HepG2 (cell line): ENCODE measurements around the gene RRBP1. TPM values are rescaled to one million over a fixed set of nuclear protein-coding genes. Genes with fewer than 3 reads are reported as not detected.
A peak's percentile ranks its signal among the peaks of the same experiment; 100 is the strongest.

Experiments
- ATAC-seq: fragments of 200-7000 bp; cut with Tn5 transposase; 3 replicates; pipeline ENCODE4 v1.9.1; 2020; ENCODE audit warnings: mild to moderate bottlenecking, moderate library complexity
- BruUV-seq: library from RNA; stranded (reverse); fragments of 400-500 nt; replicated peaks from 2 replicates; lab custom pipeline; 2021; lab: Mats Ljungman, UMichigan
- CTCF ChIA-PET: fragments of 300-600 bp; formaldehyde crosslinking; extraction: SDS; loops from one replicate; lab custom pipeline; 2021; ENCODE audit warnings: low total read pairs, inconsistent platforms, low intra/inter-chr PET ratio; lab: Yijun Ruan, JAX
- POLR2A ChIA-PET: fragments of 350-600 bp; sonication (Branson Sonifier 250); formaldehyde crosslinking; loops from one replicate; lab custom pipeline; 2020; ENCODE audit warnings: antibody characterized with exemption, inconsistent platforms; lab: Yijun Ruan, JAX
- DNase-seq: peaks from one replicate; pipeline ENCODE4 v3.0.0-alpha.2; 2015; ENCODE audit warnings: low spot score
- FAIRE-seq: peaks from 3 replicates; lab custom pipeline; 2011; peaks lifted over from hg19 to GRCh38; lab: Jason Lieb, UNC
- H2AFZ ChIP-seq: one replicate; pipeline ENCODE4 v1.6.1; 2011; ENCODE audit warnings: low read length, inconsistent platforms
- H3K27ac ChIP-seq: fragments of 300-600 bp; 3 replicates; pipeline ENCODE4 v1.8.0; 2011; ENCODE audit warnings: mixed run types, mild to moderate bottlenecking, mixed read lengths, low read length, inconsistent platforms; ENCODE audit not compliant: insufficient read depth; ENCODE audit errors: extremely low read length
- H3K27me3 ChIP-seq, 2 experiments: fragments of 200-600 bp in 1 of 2; 2 replicates in 1 of 2; 3 replicates in 1 of 2; pipeline versions ENCODE4 v1.6.0 to v1.8.0; 2011; ENCODE audit warnings: low read length in 2 of 2, mild to moderate bottlenecking in 2 of 2, moderate library complexity in 2 of 2, inconsistent platforms in 1 of 2; ENCODE audit not compliant: insufficient read depth in 2 of 2, control insufficient read depth in 1 of 2
- H3K36me3 ChIP-seq, 2 experiments: fragments of 200-600 bp in 1 of 2; replicated peaks in 1 of 2; 2 replicates in 1 of 2; 3 replicates in 1 of 2; pipeline versions ENCODE4 v1.5.1 to v1.8.0; 2011; ENCODE audit warnings: low read length in 2 of 2, inconsistent platforms in 1 of 2; ENCODE audit not compliant: insufficient read depth in 2 of 2, control insufficient read depth in 1 of 2
- H3K4me1 ChIP-seq: 2 replicates; pipeline ENCODE4 v1.5.1; 2012; ENCODE audit warnings: low read length, inconsistent platforms; ENCODE audit not compliant: insufficient read depth
- H3K4me2 ChIP-seq: 2 replicates; pipeline ENCODE4 v1.6.0; 2011; ENCODE audit warnings: low read depth, low read length, inconsistent platforms
- H3K4me3 ChIP-seq, 3 experiments: fragments of 200-600 bp in 1 of 3; sonication (generic), shearing (Covaris generic) in 1 of 3; replicated peaks in 1 of 3; 2 replicates each; pipeline ENCODE4 v1.5.1; 2011 to 2016; ENCODE audit warnings: low read length in 3 of 3, inconsistent platforms in 2 of 3, low read depth in 2 of 3, mild to moderate bottlenecking in 2 of 3, control low read depth in 1 of 3, mixed read lengths in 1 of 3; ENCODE audit not compliant: insufficient read depth in 1 of 3
- H3K79me2 ChIP-seq: one replicate; pipeline ENCODE4 v1.6.1; 2011; ENCODE audit warnings: low read length, inconsistent platforms; ENCODE audit not compliant: insufficient read depth
- H3K9ac ChIP-seq: 2 replicates; pipeline ENCODE4 v1.6.0; 2011; ENCODE audit warnings: mild to moderate bottlenecking, low read depth, low read length, inconsistent platforms; ENCODE audit not compliant: insufficient read depth
- H3K9me3 ChIP-seq: 2 replicates; pipeline ENCODE4 v1.5.1; 2012; ENCODE audit warnings: mild to moderate bottlenecking, low read length
- H4K20me1 ChIP-seq: 2 replicates; pipeline ENCODE4 v1.6.0; 2011; ENCODE audit warnings: inconsistent platforms, mild to moderate bottlenecking, low read length, moderate library complexity; ENCODE audit not compliant: insufficient read depth
- BHLHE40 ChIP-seq: IDR thresholded peaks from 2 replicates; pipeline ENCODE4 v1.6.1; 2011; ENCODE audit warnings: low read length, improper control_type of control experiment
- CREB1 ChIP-seq, 2 experiments: fragments of 450-650 bp in 1 of 2; IDR thresholded peaks; 2 replicates each; pipeline ENCODE4 v1.6.1; 2016 to 2017; ENCODE audit warnings: control low read depth in 1 of 2, mild to moderate bottlenecking in 1 of 2, missing compliant biosample characterization in 1 of 2, missing genetic modification characterization in 1 of 2
- FOXJ3 ChIP-seq: sonication (generic); formaldehyde crosslinking; IDR thresholded peaks from 2 replicates; pipeline ENCODE4 v1.4.0; 2020; ENCODE audit warnings: missing genetic modification reagents, mild to moderate bottlenecking, borderline replicate concordance
- FOXK1 ChIP-seq: sonication (generic); formaldehyde crosslinking; IDR thresholded peaks from 2 replicates; pipeline ENCODE4 v1.4.0; 2020; ENCODE audit warnings: low read depth, missing genetic modification reagents, borderline replicate concordance
- KDM3A ChIP-seq: IDR thresholded peaks from 2 replicates; pipeline ENCODE4 v1.6.1; 2018; ENCODE audit warnings: low read depth, missing compliant biosample characterization
- KLF15 ChIP-seq: sonication (generic); formaldehyde crosslinking; IDR thresholded peaks from 2 replicates; pipeline ENCODE4 v1.8.1; 2023; ENCODE audit warnings: borderline replicate concordance, mild to moderate bottlenecking, inconsistent platforms, missing genetic modification reagents, mixed read lengths
- MTF2 ChIP-seq: sonication (generic); formaldehyde crosslinking; IDR thresholded peaks from 2 replicates; pipeline ENCODE4 v1.5.0; 2020; ENCODE audit warnings: missing genetic modification reagents, borderline replicate concordance
- MYC ChIP-seq: sonication (generic); formaldehyde crosslinking; IDR thresholded peaks from 2 replicates; pipeline ENCODE4 v1.9.0; 2021; ENCODE audit warnings: missing genetic modification reagents, borderline replicate concordance
- NR2F2 ChIP-seq: IDR thresholded peaks from 2 replicates; pipeline ENCODE4 v1.6.1; 2012; ENCODE audit warnings: low read depth, inconsistent platforms, borderline replicate concordance
- POLR2A ChIP-seq, 2 experiments: IDR thresholded peaks; 2 replicates each; pipeline ENCODE4 v1.6.1; 2011; ENCODE audit warnings: low read depth in 2 of 2, low read length in 2 of 2, mild to moderate bottlenecking in 1 of 2, moderate library complexity in 1 of 2; ENCODE audit not compliant: insufficient read depth in 1 of 2
- PRMT3 ChIP-seq: sonication (generic); formaldehyde crosslinking; IDR thresholded peaks from 2 replicates; pipeline ENCODE4 v1.8.1; 2022; ENCODE audit warnings: low read depth, mild to moderate bottlenecking, moderate library complexity, missing genetic modification reagents, borderline replicate concordance
- REL ChIP-seq: sonication (generic); formaldehyde crosslinking; conservative IDR thresholded peaks from 2 replicates; pipeline ENCODE4 v1.8.0; 2022; ENCODE audit warnings: mild to moderate bottlenecking, missing genetic modification reagents, moderate library complexity
- RXRA ChIP-seq: sonication (generic); formaldehyde crosslinking; IDR thresholded peaks from 2 replicates; pipeline ENCODE4 v1.5.1; 2020; ENCODE audit warnings: missing genetic modification reagents
- TEAD3 ChIP-seq: optimal IDR thresholded peaks from 2 replicates; pipeline ENCODE3; 2016; ENCODE audit warnings: borderline replicate concordance
- TRAFD1 ChIP-seq: sonication (generic); formaldehyde crosslinking; IDR thresholded peaks from 2 replicates; pipeline ENCODE4 v1.5.1; 2020; ENCODE audit warnings: missing genetic modification reagents, mild to moderate bottlenecking, borderline replicate concordance
- ZBTB38 ChIP-seq: sonication (generic); formaldehyde crosslinking; IDR thresholded peaks from 2 replicates; pipeline ENCODE4 v1.5.1; 2020; ENCODE audit warnings: mild to moderate bottlenecking, missing genetic modification reagents
- ZKSCAN5 ChIP-seq: sonication (generic); formaldehyde crosslinking; IDR thresholded peaks from 2 replicates; pipeline ENCODE4 v1.5.1; 2020; ENCODE audit warnings: mild to moderate bottlenecking, missing genetic modification reagents
- ZNF30 ChIP-seq: sonication (generic); formaldehyde crosslinking; IDR thresholded peaks from 2 replicates; pipeline ENCODE4 v1.5.0; 2020; ENCODE audit warnings: mild to moderate bottlenecking, missing genetic modification reagents
- ZNF567 ChIP-seq: sonication (generic); formaldehyde crosslinking; IDR thresholded peaks from 2 replicates; pipeline ENCODE4 v1.8.1; 2023; ENCODE audit warnings: mild to moderate bottlenecking, missing genetic modification reagents, borderline replicate concordance
- ZNF598 ChIP-seq: sonication (generic); formaldehyde crosslinking; IDR thresholded peaks from 2 replicates; pipeline ENCODE4 v1.5.1; 2020; ENCODE audit warnings: mild to moderate bottlenecking, missing genetic modification reagents, borderline replicate concordance
- ZNF75D ChIP-seq: sonication (generic); formaldehyde crosslinking; IDR thresholded peaks from 2 replicates; pipeline ENCODE4 v1.8.1; 2023; ENCODE audit warnings: missing genetic modification reagents, mild to moderate bottlenecking, borderline replicate concordance
- WGBS: methylation state at CpG from one replicate; pipeline ENCODE4 v1.1.6; 2017; ENCODE audit warnings: low lambda C conversion rate; 5-methylcytosine and 5-hydroxymethylcytosine counted together
- in situ Hi-C: cut with HindIII; loops from 2 replicates; pipeline ENCODE4 v1.10.0; 2017; ENCODE audit warnings: low pct_unique_long_range_greater_than_20kb; ENCODE audit not compliant: extremely low pct_ligation_motif_present
- intact Hi-C: fragments of 100-400 bp; cut with micrococcal nuclease; formaldehyde crosslinking; loops from one replicate; pipeline ENCODE4 v1.10.0; 2022; ENCODE audit not compliant: unreplicated experiment
- polyA plus RNA-seq, 8 experiments: library from polyadenylated mRNA; depleted of rRNA in 3 of 8; stranded (reverse) in 7 of 8; unstranded in 1 of 8; fragments of >200 nt; fragmentation: Illumina TruSeq in 4 of 8; extraction: Trizol in 4 of 8; gene quantifications; 2 replicates each; pipeline versions ENCODE4 v1.2.1 to v1.2.3, GENCODE V29; 2011 to 2016; ENCODE audit warnings: low read depth in 4 of 8, missing spikeins in 1 of 8, mixed read lengths in 1 of 8; ENCODE audit not compliant: insufficient read depth in 1 of 8
- total RNA-seq, 5 experiments: library from RNA; depleted of rRNA; stranded (reverse); fragments of >200 nt; fragmentation: Illumina TruSeq; extraction: Trizol; gene quantifications; 2 replicates each; pipeline ENCODE4 v1.2.3, GENCODE V29; 2016; ENCODE audit warnings: low read depth in 1 of 5

The RRBP1 gene
- total and polyA plus RNA-seq, 2 of the 13 experiments (the other 11 are each of a cell fraction or from before 2014, with no cell fraction given): 150 to 222 TPM

- TF ChIP-seq KLF15 (CRISPR knock-in tag): no peak
- TF ChIP-seq ZBTB38 (CRISPR knock-in tag): peak; percentile 72; the same call in 1 of the 2 replicates
- TF ChIP-seq TRAFD1 (CRISPR knock-in tag): no peak
- no peak for TF ChIP-seq ZNF567 (CRISPR knock-in tag)
- no peak for TF ChIP-seq PRMT3 (CRISPR knock-in tag)
- TF ChIP-seq ZNF75D (CRISPR knock-in tag): no peak
- TF ChIP-seq ZNF30 (CRISPR knock-in tag): no peak
- peak in 1 of 2 experiments; percentile 39; a peak in 1 of 4 replicates for TF ChIP-seq POLR2A (IDR thresholded peaks at IDR 0.05; ENCODE audit: insufficient read depth in 1 of 2, low read depth in 2 of 2, low read length in 2 of 2)
Measured at GRCh38 chr20:17614812-17615644, 67.0 kb downstream of the RRBP1 start (continued).

GRCh38 chr20:17614176-17614811, 67.7 kb downstream of the RRBP1 start:
- no peak overlapping the region for H2AFZ ChIP-seq
- FAIRE-seq: no peak
- no peak overlapping the region for H3K9ac ChIP-seq
- no peak overlapping the region for H3K27ac ChIP-seq
- DNase-seq: no peak
- intact Hi-C loops: no loop called here
- WGBS: 85% methylated on average over 20 of the region's 20 CpGs
- H3K27me3 ChIP-seq: no peaks in the 10 kb centered on the region
- peaks cover 42 to 54% of the 10 kb centered on the region in 2 experiments for H3K36me3 ChIP-seq
- ChIA-PET CTCF (interaction anchor here (3.1 kb wide), 1 partner anchor 77 kb away, joined by 11 read pairs; no protein-coding TSS in a partner anchor), POLR2A (interaction anchor here (0.8 to 1.6 kb wide), 4 partner anchors 9 to 68 kb away, joined by 3 to 4 read pairs (median 3); partner anchors contain the start of gene RRBP1)
- H3K4me1 ChIP-seq: peaks cover 22% of the 10 kb centered on the region
- H3K4me2 ChIP-seq: no peak overlapping the region
- H3K9me3 ChIP-seq: no peaks in the 10 kb centered on the region
- no peaks in the 10 kb centered on the region for H3K79me2 ChIP-seq
- ATAC-seq: peak; percentile 0; the same call in 2 of the 3 replicates
- peaks cover 23% of the 10 kb centered on the region; the same call in 1 of the 2 replicates for H4K20me1 ChIP-seq
- no peak overlapping the region for H3K4me3 ChIP-seq
- in situ Hi-C loops: loop anchor here (5.0 kb wide), 1 partner anchor 77 kb away; no protein-coding TSS in a partner anchor
- no TSS peak for BruUV-seq
- TF ChIP-seq KDM3A: no peak
- TF ChIP-seq FOXJ3 (CRISPR knock-in tag): no peak
- TF ChIP-seq FOXK1 (CRISPR knock-in tag): no peak
- TF ChIP-seq TEAD3: no peak
- TF ChIP-seq MYC (CRISPR knock-in tag): no peak
- no peak for TF ChIP-seq NR2F2
- TF ChIP-seq ZKSCAN5 (CRISPR knock-in tag): no peak
- no peak for TF ChIP-seq CREB1 (IDR thresholded peaks at IDR 0.05)
- TF ChIP-seq CREB1 (CRISPR knock-in tag; IDR thresholded peaks at IDR 0.05): no peak
- TF ChIP-seq ZNF598 (CRISPR knock-in tag): no peak
- no peak for TF ChIP-seq RXRA (CRISPR knock-in tag)
- TF ChIP-seq BHLHE40: no peak
- TF ChIP-seq REL (CRISPR knock-in tag): no peak
- TF ChIP-seq MTF2 (CRISPR knock-in tag): no peak
